Erythroblast (primary cell): ENCODE measurements around the gene KATNA1.

Source experiments
- GATA1 ChIP-seq: IDR thresholded peaks from 2 replicates; pipeline ENCODE4 v1.6.1; 2011; ENCODE audit warnings: low read depth, mild to moderate bottlenecking, control low read depth, low read length, moderate library complexity
- POLR2A ChIP-seq: IDR thresholded peaks from 2 replicates; pipeline ENCODE4 v1.6.1; 2011; ENCODE audit warnings: mild to moderate bottlenecking, low read length

DNA sequence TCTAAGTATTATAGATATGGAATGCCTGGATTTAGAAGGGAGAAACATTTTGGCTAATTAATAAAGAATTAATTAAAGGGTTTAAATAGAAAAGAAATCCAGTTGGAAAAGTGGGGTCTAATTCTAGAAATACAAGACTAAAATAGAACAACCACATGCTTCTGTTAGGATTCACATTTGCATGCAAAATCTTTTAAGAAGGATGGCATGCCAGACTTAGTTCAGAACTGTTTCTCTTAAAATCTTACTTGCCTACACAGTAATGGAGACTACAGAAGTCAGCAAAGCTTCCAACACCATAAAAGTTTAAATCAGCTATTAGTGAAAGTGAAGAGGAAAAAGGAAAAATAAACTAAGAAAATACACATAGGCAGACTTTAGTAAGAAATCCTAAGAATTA, 32.7 kb upstream of the KATNA1 start:
- TF ChIP-seq POLR2A: no peak
- no peak for TF ChIP-seq GATA1
